Measurements from ENCODE around the gene TEX53.
A peak's percentile ranks its signal among the peaks of the same experiment; 100 is the strongest.

The TEX53 gene

GRCh38 chr9:114655689-114656088, 1.9 kb downstream of the TEX53 start:
- no peaks in the 10 kb centered on the region for H3K9me3 ChIP-seq (ENCODE audit: insufficient read depth, low read length)
- no peak overlapping the region for H3K4me3 ChIP-seq (ENCODE audit: insufficient read length, low read depth)
- TF ChIP-seq SUZ12 (IDR thresholded peaks at IDR 0.05; ENCODE audit: extremely low read depth, insufficient read depth, insufficient read length) (no peak), YY1 (IDR thresholded peaks at IDR 0.05; ENCODE audit: insufficient read depth, insufficient read length) (no peak)
- H3K27me3 ChIP-seq (ENCODE audit: insufficient read depth, insufficient read length): no peaks in the 10 kb centered on the region
- no peak for DNase-seq (ENCODE audit: low read depth, low spot score)
- peaks cover 4% of the 10 kb centered on the region for H3K4me1 ChIP-seq (ENCODE audit: insufficient read depth, insufficient read length)
- H3K36me3 ChIP-seq (ENCODE audit: insufficient read depth, insufficient read length, low read length): no peaks in the 10 kb centered on the region
- H3K9ac ChIP-seq (ENCODE audit: insufficient read length, low read depth): no peak overlapping the region

GRCh38 chr9:114653556-114654159, 3.9 kb downstream of the TEX53 start:
- Histone ChIP-seq H3K9me3 (ENCODE audit: insufficient read depth, low read length) (no peaks in the 10 kb centered on the region), H3K27me3 (ENCODE audit: insufficient read depth, insufficient read length) (no peaks in the 10 kb centered on the region), H3K36me3 (ENCODE audit: insufficient read depth, insufficient read length, low read length) (no peaks in the 10 kb centered on the region), H3K4me3 (ENCODE audit: insufficient read length, low read depth) (no peak overlapping the region), H3K9ac (ENCODE audit: insufficient read length, low read depth) (peak overlapping the region; percentile 16), H3K4me1 (ENCODE audit: insufficient read depth, insufficient read length) (peaks cover 4% of the 10 kb centered on the region)
- TF ChIP-seq ZNF274 (IDR thresholded peaks at IDR 0.05; ENCODE audit: low read depth, low read length) (no peak), SUZ12 (IDR thresholded peaks at IDR 0.05; ENCODE audit: extremely low read depth, insufficient read depth, insufficient read length) (no peak)
- DNase-seq (ENCODE audit: low read depth, low spot score): peak; percentile 79

- peak overlapping the region; percentile 16 for H3K9ac ChIP-seq (ENCODE audit: insufficient read length, low read depth)
- DNase-seq (ENCODE audit: low read depth, low spot score): no peak
- TF ChIP-seq SUZ12 (IDR thresholded peaks at IDR 0.05; ENCODE audit: extremely low read depth, insufficient read depth, insufficient read length) (no peak), ZNF274 (IDR thresholded peaks at IDR 0.05; ENCODE audit: low read depth, low read length) (no peak), YY1 (IDR thresholded peaks at IDR 0.05; ENCODE audit: insufficient read depth, insufficient read length) (no peak)
- H3K4me1 ChIP-seq (ENCODE audit: insufficient read depth, insufficient read length): peaks cover 4% of the 10 kb centered on the region
- no peaks in the 10 kb centered on the region for H3K36me3 ChIP-seq (ENCODE audit: insufficient read depth, insufficient read length, low read length)
- H3K27me3 ChIP-seq (ENCODE audit: insufficient read depth, insufficient read length): no peaks in the 10 kb centered on the region
- no peak overlapping the region for H3K4me3 ChIP-seq (ENCODE audit: insufficient read length, low read depth)
- H3K9me3 ChIP-seq (ENCODE audit: insufficient read depth, low read length): no peaks in the 10 kb centered on the region
These were observed 4.6 kb downstream of the TEX53 start for GRCh38 chr9:114652776-114653555.

- Histone ChIP-seq H3K36me3 (ENCODE audit: insufficient read depth, insufficient read length, low read length) (peaks cover 32% of the 10 kb centered on the region), H3K9me3 (ENCODE audit: insufficient read depth, low read length) (peaks cover 15% of the 10 kb centered on the region), H3K4me1 (ENCODE audit: insufficient read depth, insufficient read length) (no peaks in the 10 kb centered on the region), H3K27me3 (ENCODE audit: insufficient read depth, insufficient read length) (no peaks in the 10 kb centered on the region), H3K9ac (ENCODE audit: insufficient read length, low read depth) (no peak overlapping the region), H3K4me3 (ENCODE audit: insufficient read length, low read depth) (no peak overlapping the region)
- DNase-seq (ENCODE audit: low read depth, low spot score): no peak
- TF ChIP-seq ZNF274 (IDR thresholded peaks at IDR 0.05; ENCODE audit: low read depth, low read length): no peak
- TF ChIP-seq YY1 (IDR thresholded peaks at IDR 0.05; ENCODE audit: insufficient read depth, insufficient read length): no peak
- no peak for TF ChIP-seq SUZ12 (IDR thresholded peaks at IDR 0.05; ENCODE audit: extremely low read depth, insufficient read depth, insufficient read length)
These were observed 13.7 kb downstream of the TEX53 start for GRCh38 chr9:114643896-114644295.

- Histone ChIP-seq H3K27me3 (ENCODE audit: insufficient read depth, insufficient read length) (no peaks in the 10 kb centered on the region), H3K9me3 (ENCODE audit: insufficient read depth, low read length) (peaks cover 15% of the 10 kb centered on the region), H3K9ac (ENCODE audit: insufficient read length, low read depth) (no peak overlapping the region), H3K4me1 (ENCODE audit: insufficient read depth, insufficient read length) (no peaks in the 10 kb centered on the region), H3K4me3 (ENCODE audit: insufficient read length, low read depth) (no peak overlapping the region), H3K36me3 (ENCODE audit: insufficient read depth, insufficient read length, low read length) (peaks cover 37% of the 10 kb centered on the region)
- DNase-seq (ENCODE audit: low read depth, low spot score): no peak
- no peak for TF ChIP-seq ZNF274 (IDR thresholded peaks at IDR 0.05; ENCODE audit: low read depth, low read length)
- no peak for TF ChIP-seq YY1 (IDR thresholded peaks at IDR 0.05; ENCODE audit: insufficient read depth, insufficient read length)
- TF ChIP-seq SUZ12 (IDR thresholded peaks at IDR 0.05; ENCODE audit: extremely low read depth, insufficient read depth, insufficient read length): no peak
These were observed 14.6 kb downstream of the TEX53 start for GRCh38 chr9:114643001-114643400.

GRCh38 chr9:114641967-114642366, 15.6 kb downstream of the TEX53 start:
- Histone ChIP-seq H3K9me3 (ENCODE audit: insufficient read depth, low read length) (peaks cover 7% of the 10 kb centered on the region), H3K36me3 (ENCODE audit: insufficient read depth, insufficient read length, low read length) (peaks cover 37% of the 10 kb centered on the region), H3K4me1 (ENCODE audit: insufficient read depth, insufficient read length) (no peaks in the 10 kb centered on the region), H3K9ac (ENCODE audit: insufficient read length, low read depth) (no peak overlapping the region), H3K4me3 (ENCODE audit: insufficient read length, low read depth) (no peak overlapping the region), H3K27me3 (ENCODE audit: insufficient read depth, insufficient read length) (no peaks in the 10 kb centered on the region)
- no peak for DNase-seq (ENCODE audit: low read depth, low spot score)
- TF ChIP-seq SUZ12 (IDR thresholded peaks at IDR 0.05; ENCODE audit: extremely low read depth, insufficient read depth, insufficient read length): no peak

- no peaks in the 10 kb centered on the region for H3K9me3 ChIP-seq (ENCODE audit: insufficient read depth, low read length)
- H3K4me1 ChIP-seq (ENCODE audit: insufficient read depth, insufficient read length): no peaks in the 10 kb centered on the region
- no peak for DNase-seq (ENCODE audit: low read depth, low spot score)
- H3K9ac ChIP-seq (ENCODE audit: insufficient read length, low read depth): no peak overlapping the region
- peaks cover 26% of the 10 kb centered on the region for H3K36me3 ChIP-seq (ENCODE audit: insufficient read depth, insufficient read length, low read length)
- no peak overlapping the region for H3K4me3 ChIP-seq (ENCODE audit: insufficient read length, low read depth)
- no peak for TF ChIP-seq YY1 (IDR thresholded peaks at IDR 0.05; ENCODE audit: insufficient read depth, insufficient read length)
- TF ChIP-seq SUZ12 (IDR thresholded peaks at IDR 0.05; ENCODE audit: extremely low read depth, insufficient read depth, insufficient read length): no peak
- TF ChIP-seq ZNF274 (IDR thresholded peaks at IDR 0.05; ENCODE audit: low read depth, low read length): no peak
- H3K27me3 ChIP-seq (ENCODE audit: insufficient read depth, insufficient read length): no peaks in the 10 kb centered on the region
These were observed 19.2 kb downstream of the TEX53 start for GRCh38 chr9:114638404-114638803.

Measured in NT2/D1 (cell line).